ENCODE measurements around the gene DALRD3.

DNA sequence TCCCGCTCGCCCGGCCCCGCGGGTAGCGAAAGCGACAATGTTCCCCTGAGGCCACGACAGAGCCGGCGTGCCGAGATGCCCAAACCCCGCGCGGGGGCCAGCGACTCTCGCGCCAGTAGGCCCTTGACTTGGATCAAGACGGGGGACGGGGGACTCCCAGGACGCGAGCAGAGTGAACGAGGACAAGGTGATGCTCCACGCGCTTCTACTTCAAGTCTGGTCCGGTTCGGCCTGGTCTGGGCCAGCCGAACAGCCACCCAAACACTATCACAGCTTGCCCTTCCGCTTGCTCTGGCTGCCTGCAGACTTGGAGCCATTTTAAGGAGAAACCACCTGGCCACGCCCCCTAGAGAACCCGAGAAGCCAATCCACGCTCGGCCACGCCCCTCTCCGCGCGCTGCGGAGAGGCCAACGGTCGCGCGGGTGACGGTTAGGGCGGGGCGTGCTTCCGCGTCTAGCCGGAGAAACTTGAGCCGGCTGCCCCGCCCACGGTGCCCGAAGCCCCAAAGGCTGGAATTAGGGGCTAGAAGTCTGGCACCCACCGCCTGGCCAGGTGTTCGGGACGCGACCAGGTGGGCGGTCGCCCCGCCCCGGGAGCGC is 2.9 kb upstream of the DALRD3 start:
- TF ChIP-seq, protein P1, sequence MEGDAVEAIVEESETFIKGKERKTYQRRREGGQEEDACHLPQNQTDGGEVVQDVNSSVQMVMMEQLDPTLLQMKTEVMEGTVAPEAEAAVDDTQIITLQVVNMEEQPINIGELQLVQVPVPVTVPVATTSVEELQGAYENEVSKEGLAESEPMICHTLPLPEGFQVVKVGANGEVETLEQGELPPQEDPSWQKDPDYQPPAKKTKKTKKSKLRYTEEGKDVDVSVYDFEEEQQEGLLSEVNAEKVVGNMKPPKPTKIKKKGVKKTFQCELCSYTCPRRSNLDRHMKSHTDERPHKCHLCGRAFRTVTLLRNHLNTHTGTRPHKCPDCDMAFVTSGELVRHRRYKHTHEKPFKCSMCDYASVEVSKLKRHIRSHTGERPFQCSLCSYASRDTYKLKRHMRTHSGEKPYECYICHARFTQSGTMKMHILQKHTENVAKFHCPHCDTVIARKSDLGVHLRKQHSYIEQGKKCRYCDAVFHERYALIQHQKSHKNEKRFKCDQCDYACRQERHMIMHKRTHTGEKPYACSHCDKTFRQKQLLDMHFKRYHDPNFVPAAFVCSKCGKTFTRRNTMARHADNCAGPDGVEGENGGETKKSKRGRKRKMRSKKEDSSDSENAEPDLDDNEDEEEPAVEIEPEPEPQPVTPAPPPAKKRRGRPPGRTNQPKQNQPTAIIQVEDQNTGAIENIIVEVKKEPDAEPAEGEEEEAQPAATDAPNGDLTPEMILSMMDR (IDR thresholded peaks at IDR 0.05) = no peak
- TF ChIP-seq POLR2AphosphoS5 (IDR thresholded peaks at IDR 0.05; ENCODE audit: insufficient read depth in 1 of 2, low read depth in 1 of 2) (peak; percentile 95 to 96), POLR2A (IDR thresholded peaks at IDR 0.05) (peak; percentile 96 to 97)

All from vagina (tissue), 2 donors.